NOMO-1 treated with DMSO at 0.1 percent for 48 hours (cell line): ENCODE results near the gene ARID2.
A peak's percentile ranks its signal among the peaks of the same experiment; 100 is the strongest.

Source experiments
- DNase-seq: peaks from one replicate; lab custom pipeline; 2025; ENCODE audit not compliant: unreplicated experiment; lab: John Stamatoyannopoulos, UW

ARID2 gene

DNA sequence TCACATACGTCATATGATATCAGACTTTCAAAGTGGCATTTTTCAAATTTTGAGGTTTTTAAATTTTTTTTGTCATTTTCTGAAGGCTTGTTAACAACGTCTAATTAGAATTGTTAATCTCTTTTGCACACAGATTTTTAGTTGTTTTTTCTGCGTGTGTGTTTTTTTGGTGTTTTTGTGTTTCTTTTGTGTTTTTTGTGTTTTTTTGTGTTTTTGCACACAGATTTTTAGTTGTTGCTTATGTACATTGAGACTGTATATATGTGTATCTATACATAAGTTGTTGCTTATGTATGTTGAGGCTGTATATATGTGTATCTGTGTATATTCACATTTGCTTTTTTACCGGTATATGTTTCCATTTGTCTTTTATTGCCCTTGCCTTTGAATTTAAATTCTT lies 30.8 kb downstream of the ARID2 start:
- no peak for DNase-seq

DNA sequence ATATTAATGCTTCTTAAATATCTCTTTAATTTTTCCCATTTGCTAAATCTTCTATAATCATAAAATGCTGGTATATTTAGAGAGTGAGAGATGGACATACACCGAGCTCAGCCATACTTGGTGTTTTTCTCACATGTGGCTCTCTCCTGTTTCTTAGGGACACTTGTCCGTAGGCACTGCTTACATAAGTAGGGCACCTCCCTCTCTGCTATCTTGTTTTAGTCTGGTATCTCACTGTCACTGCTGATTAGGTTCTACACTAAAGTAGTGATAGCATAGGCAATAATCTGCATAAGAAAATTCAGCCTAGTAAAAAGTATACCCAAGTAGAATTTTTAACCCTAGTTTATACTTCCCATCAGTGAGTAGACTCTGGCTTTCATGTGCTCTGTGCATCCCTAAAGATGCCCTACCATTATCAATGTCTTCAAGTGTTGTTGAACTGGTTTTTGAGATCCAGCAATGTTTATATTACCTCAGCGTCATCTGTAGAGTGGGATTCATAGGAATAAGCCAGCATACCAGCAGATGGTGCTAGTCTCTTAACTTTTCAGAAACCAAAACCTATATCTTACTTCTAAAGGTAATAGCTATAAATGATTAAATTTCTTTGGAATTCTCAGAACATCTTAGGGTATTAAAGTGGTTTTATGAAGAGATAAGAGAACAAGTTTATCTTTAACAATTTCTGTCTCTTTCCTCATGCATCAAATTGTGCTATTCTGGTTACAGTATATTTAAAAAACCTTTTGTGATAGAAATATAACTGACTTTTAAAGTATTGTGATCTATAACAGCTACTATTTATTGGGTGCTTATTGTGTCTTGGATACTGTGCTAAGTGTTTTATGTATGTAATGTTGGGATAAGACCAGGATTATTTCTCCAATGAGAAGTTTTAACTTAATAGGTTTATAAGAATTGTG lies 32.9 kb downstream of the ARID2 start:
- peak; percentile 61 for DNase-seq

DNA sequence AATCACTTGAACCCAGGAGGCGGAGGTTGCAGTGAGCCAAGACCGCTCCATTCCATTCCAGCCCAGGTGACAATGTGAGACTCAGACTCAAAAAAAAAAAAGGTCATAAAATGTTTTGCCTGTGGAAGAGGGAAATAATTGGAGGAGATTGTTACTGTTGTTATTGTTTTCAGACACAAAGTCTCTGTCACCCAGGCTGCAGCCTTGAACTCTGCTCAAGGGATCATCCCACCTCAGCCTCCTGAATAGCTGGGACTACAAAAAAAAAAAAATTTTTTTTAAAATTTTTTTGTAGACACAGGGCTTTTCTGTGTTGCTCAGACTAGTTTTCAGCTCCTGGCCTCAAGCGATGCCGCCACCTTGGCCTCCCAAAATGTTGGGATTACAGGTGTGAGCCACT lies 33.9 kb downstream of the ARID2 start:
- DNase-seq: no peak

DNA sequence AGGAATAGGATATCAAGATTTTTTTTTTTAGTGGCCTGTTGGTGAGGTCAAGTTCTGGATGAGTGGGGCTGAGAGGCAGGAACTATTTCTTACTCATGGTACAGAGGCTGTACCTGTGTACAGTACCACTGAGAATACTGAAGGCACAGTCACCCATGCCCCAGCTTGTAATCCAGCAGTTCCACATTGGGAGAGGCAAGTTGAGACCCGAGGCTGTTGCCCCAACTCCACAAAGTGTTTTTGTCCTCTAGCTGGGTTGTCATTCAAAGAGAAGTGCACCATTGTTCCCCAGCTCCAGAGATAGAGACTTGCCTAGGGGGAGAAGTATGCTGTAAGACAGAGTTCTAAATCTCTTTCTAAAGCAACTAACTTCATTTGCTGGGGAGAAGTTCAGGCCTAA lies 38.7 kb downstream of the ARID2 start:
- DNase-seq: no peak

DNA sequence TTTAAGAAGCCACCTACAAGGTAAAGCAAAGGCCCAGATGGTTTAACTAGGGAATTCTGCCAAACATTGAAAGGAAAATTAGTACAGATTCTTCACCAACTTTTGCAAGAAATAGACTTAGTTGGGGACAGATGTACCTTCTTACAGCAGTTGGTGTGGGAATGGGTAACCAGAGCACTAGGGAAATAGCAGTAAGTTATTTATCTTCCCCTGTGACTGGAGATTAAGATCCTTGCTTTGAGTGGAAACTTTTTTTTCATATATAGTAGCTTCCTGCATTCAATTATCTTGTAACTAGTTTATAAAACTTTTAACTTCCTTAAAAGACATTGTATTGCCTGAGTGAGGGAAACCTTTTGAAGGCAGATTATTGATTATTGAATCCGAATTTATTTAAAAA lies 44.2 kb downstream of the ARID2 start:
- peak; percentile 48 for DNase-seq

- peak; percentile 71 for DNase-seq
Observed at GRCh38 chr12:45774508-45775162, 45.1 kb downstream of the ARID2 start.

- DNase-seq: no peak
Observed at GRCh38 chr12:45775465-45775864, 46.0 kb downstream of the ARID2 start.

- no peak for DNase-seq
Observed at GRCh38 chr12:45775964-45776363, 46.5 kb downstream of the ARID2 start.

DNA sequence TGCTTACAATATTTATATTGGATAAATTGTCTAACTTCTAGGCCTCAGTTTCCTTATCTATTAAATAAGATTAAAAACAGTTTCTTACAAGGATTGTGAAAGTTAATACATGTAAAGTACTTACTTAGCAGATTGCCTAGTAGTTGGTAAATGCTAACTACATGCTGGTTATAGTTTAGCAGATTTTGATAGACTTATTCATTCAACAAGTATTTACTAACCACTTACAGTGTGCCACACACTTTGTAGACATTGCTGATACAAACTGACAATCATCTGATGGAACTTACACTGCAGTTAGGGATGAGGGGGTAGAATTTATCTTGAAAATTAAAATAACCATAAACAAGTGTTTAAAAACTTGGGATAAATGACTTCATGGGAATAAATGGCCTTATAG lies 50.4 kb downstream of the ARID2 start:
- DNase-seq: no peak

DNA sequence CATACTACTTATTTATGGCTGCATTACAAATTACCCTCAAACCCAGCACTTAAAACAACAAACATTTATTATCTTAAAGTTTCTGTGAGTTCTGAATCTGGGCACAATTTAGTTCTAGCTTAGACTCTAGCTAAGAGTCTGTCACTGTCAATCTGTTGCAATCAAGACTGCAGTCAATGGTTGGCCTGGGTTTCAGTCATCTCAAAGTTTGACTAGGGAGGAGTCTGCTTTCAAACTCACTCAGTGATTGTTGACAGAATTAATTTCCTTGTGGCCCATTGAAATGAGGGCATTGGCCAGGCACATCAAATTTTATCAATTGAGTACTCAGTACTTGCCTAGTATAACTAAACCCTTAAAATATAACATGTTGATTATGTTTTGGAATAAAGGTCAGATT lies 51.6 kb downstream of the ARID2 start:
- DNase-seq: peak; percentile 20

GRCh38 chr12:45785315-45785714 lies 55.8 kb downstream of the ARID2 start:
- DNase-seq: no peak

DNA sequence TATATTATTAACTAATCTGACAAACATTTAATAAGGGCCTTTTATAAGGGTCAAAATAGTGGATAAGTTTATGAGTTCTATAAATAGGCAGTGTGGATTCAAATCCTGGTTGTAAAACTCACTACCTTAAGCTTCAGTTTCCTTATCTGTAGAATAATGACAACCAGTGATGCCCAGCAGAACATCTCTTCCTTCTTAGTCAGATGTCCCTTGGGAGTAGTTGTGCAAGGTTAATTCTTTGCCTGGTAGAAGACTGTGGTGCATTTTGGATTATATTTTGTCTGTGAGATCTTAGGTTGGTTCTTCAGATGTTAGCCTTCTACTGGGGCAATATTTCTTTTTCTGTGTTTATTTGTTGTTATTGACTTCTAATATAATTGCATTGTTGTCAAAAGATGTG lies 59.5 kb downstream of the ARID2 start:
- DNase-seq: peak; percentile 52

DNA sequence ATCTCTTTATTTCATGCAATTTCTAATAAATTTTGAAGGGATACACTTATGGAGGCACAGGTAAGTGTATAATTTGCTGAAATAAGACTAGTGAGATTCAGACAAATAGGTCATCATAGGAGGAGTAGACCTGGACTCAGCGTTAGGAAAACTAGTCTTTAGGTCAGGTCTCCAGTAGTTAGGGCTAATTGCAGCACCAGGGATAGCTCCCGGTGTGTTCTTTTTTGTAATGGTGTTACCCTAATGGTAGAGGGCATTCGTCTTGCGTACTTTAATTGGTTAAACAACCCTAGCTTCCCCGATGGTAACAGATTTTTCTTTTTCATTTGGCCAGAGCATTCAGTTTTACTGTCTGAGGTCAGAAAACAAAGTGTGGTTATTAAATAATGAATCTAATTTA lies 64.9 kb downstream of the ARID2 start:
- no peak for DNase-seq

- no peak for DNase-seq
Observed at GRCh38 chr12:45801625-45802024, 72.1 kb downstream of the ARID2 start.

DNA sequence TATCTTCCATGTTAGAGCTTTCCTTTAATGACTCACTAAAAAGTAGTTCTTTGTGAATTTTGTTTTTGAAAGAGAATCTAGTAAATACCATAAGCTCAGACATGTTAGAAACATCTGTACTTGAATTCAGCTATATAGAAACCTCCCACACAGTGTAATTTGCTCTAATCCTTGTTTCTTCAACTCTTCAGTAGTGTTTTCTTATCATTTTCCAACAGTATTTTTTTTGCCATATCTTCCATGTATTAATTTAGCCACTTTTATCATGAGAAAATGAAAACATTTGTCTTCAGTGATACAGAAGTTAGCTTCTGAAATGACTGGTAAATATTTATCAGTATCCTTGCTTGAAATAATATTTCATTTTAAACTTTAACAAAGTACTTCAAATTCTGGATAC lies 73.6 kb downstream of the ARID2 start:
- no peak for DNase-seq

GRCh38 chr12:45816652-45817051 lies 87.1 kb downstream of the ARID2 start:
- no peak for DNase-seq

DNA sequence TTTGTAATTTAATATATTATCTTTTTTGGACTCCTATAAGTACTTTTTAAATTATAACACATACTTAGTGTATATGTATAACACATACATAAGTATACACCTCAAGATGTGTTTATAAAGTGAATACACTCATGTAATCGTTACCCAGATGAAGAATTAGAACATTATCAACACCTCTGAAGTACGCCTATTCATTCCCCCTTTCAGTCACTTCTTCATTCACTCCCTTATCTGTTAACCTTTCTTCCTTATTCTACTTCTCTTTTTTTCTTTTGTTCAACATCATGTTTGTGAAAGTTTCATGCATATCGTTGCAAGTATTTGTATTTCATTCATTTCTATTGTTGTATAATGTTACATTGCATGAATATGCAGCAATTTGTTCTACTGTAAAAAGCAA lies 98.5 kb downstream of the ARID2 start:
- peak; percentile 84 for DNase-seq

- DNase-seq: peak; percentile 51
Observed at GRCh38 chr12:45828402-45828801, 98.9 kb downstream of the ARID2 start.

DNA sequence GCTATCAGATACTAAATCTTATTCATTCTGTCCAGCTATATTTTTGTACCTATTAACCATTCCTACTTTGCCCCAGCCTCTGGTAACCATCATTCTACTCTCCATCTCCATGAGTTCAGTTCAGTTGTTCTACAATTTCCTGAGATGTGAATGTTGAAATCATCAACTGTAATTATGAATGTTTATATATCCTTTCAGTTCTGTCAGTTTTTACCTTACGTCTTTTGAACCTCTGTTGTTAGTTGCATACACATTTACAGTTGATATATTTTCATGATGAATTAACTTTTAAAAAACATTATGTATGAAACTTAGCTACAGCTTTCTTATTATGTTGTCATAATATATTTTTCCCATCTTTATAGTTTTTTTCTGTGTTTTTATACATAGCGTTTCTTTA lies 102.1 kb downstream of the ARID2 start:
- DNase-seq: no peak

DNA sequence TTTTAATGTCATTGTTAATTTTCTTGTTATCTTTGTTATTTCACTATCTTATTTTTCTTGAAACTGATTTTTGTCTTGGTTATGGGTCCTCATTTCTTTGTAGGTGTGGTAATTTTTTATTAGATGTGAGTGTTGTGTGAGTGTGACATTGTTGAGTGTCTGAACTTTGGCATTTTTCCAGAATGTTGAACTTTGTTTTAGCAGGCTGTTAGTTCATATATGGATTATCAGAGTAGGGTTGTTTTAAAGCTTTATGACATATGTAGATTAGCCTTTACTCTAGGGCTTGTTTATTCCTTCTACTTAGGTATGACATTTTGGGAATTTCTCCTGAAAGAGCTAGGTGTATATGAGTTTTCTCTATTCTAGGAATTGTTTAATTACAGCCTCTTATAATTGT lies 103.9 kb downstream of the ARID2 start:
- DNase-seq: no peak

GRCh38 chr12:45834809-45835208 lies 105.3 kb downstream of the ARID2 start:
- no peak for DNase-seq

- DNase-seq: no peak
Observed at GRCh38 chr12:45839917-45840316, 110.4 kb downstream of the ARID2 start.
